HG03342 (cell line): Measurements from ENCODE around the gene SMAD2.

Experiments used
- ATAC-seq: cut with Tn5 transposase; IDR thresholded peaks from one replicate; pipeline ENCODE4 v1.9.1; 2021; ENCODE audit warnings: mild to moderate bottlenecking, moderate library complexity; ENCODE audit not compliant: unreplicated experiment

Gene SMAD2

DNA sequence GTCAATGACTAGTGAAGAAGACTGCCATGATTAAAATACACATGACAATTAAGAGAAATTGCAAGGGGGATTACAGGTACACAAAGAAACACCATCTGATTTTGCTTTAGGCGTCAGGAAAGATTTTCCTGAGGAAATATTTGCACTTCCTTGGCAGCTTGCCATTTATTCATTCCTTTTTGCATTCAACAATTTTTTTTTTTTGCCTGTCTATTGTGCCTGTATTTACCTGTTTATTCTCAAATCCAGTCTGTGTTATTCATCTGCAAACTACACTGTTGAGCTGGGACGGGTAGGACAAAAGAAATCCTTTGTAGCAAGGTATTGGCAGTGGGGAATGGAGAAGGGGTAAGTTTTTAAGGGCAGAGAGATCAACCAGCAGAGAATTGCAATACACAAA is 31.8 kb downstream of the SMAD2 start:
- no peak for ATAC-seq

DNA sequence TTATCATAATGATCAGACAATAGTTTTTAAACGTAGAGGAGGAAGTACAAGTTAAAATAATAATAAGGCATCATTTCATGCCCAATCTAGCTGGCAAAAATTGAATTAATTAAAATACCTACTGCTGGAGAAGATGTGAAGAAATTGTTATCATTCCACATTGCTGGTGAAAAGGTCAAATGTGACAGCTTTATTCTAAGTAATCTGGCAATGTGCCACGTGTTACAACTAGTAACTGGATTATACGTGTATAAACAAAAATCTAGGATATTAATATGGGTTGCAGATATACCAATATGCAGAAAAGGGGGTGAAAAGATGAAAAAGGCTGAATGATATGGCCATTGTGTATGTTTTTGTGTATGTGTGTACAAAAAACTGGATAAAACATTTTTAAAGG is 32.4 kb downstream of the SMAD2 start:
- no peak for ATAC-seq

GRCh38 chr18:47895565-47896250 is 34.8 kb downstream of the SMAD2 start:
- ATAC-seq = no peak

DNA sequence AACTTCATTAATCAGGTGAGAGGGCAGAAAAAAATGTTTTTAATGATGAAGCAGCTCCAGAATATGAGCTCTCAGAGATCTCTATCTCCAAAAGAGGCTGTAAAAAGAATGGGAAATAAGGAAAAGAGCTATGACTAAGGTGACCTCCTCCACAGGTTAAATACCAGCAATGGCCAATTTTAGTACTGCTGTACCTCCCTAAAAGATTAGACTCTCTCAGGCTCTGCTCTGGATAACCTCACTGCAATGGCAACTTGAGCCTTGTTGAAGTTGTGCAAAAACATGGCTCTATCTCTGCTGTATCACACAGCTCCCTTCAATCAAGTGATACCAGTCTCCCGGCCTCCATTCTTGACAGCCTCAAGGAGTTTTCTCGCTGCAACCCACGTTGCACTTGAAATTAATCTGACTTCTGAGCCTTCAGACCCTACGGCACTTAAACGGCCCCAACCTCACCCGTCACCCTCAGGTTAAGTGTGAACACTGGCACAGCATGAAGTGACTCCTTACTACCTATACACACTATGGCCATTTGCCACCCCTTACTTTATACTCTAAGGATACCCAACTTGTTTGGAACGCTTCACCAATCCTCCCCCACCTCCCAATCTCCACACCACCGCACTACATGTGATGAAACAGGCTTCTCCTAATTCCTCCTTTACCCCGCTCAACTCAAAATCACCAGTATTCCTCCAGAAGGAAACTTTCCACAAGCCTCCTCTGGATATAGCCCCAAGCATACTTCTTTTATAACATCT is 36.3 kb downstream of the SMAD2 start:
- ATAC-seq = no peak

DNA sequence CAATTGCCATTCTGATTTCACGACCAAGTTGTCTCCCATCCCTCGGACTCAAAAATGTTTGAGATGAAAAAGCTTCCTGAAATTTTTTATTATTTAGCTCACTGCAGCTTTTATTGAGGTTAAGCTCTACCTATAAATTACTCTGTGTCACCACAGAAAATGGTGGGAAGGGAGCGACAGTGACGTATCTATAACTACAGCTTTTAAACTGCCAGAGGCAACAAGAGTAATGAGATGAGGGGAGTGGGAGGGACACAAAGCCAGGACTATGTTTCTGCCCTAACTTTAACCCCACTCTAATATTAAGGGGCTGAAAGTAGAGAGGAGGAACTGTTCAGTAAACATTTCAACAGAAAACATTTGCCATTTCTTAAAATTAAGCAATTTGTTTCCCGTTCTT is 37.4 kb downstream of the SMAD2 start:
- ATAC-seq = no peak

DNA sequence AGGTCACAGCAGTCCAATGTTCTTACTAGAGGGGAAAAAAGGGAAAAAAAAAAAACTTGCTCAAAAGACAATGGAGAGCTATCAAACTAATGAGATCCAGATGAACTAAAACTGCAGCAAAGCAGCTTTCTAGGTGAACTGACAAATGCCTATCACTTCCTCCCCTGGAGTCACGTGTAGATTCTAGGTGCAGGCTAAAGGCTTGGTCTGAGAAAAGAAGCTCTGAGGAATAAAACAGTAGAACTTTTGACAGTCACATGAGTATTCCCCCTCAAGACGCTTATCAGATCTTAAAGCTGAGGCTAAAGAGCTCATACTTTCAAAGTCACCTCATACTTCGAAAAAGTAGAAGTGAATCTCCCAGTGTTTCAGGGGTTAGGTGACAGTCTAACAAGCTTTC is 42.3 kb downstream of the SMAD2 start:
- ATAC-seq = no peak

DNA sequence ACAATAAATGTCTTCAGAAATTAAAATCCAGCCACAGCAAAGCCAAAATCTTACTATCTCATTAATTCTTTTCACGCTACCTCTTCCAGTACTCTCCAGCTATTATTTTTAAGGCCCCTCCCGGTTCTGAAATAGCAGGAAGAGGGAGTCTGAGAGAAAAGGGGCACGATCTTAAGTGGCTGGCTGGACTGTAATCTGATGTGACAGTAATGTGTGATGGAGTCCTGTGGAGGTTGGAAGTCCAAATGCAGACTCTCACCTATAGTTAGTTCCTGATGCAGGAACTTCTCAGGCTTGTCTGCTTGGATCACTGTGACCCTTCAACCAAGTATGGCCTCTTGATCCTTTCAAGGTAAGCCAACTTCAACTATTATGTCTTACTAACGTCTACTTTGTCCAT is 43.2 kb downstream of the SMAD2 start:
- no peak for ATAC-seq

GRCh38 chr18:47883771-47884413 is 46.6 kb downstream of the SMAD2 start:
- ATAC-seq = no peak

- ATAC-seq = no peak
Observed at GRCh38 chr18:47882641-47883040, 47.8 kb downstream of the SMAD2 start.

DNA sequence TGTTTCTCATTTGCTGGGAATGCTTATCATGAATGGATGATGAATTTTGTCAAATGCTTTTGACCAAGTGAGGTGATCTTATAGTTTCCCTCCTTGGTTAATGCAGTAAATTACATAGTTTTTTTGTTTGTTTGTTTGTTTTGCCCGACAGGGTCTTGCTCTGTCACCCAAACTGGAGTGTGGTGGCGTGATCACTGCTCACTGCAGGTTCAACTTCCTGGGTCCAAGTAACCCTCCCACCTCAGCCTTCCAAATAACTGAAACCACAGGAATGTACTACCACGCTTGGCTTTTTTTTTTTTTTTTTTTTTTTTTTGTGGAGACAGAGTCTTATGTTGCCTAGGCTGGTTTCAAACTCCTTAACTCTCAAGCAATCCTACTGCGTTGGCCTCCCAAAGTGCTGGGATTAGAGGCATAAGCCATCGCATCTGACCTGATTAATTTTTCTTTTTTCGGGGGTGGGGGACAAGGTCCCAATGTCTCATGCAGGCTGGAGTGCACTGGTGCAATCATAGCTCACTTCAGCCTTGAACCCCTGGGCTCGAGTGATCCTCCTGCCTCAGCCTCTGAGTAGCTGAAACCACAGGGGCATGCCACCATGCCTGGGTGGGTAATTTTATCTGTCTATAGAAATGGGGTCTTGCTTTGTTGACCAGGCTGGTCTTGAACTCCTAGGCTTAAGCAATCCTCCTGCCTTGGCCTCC is 48.6 kb downstream of the SMAD2 start:
- no peak for ATAC-seq

DNA sequence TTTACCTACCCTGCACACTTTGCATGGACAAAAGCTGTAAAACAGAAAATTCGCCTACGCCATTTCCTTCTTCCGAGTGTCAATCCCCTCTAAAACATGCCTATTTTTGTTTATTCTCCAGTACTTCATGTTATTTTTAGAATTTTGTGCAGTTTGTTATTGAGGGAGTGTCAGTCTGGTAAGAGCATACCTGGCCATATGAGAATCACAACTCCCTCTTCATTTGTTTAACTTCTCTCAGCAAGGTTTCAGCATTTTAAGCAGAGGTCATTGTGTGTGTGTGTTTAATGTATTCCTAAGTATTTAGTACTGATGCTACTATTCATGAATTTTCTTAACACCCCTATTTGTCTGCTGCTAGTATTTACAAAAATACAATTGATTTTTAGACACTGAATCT is 49.4 kb downstream of the SMAD2 start:
- ATAC-seq = no peak

GRCh38 chr18:47877892-47878291 is 52.6 kb downstream of the SMAD2 start:
- ATAC-seq = no peak

GRCh38 chr18:47876813-47877212 is 53.6 kb downstream of the SMAD2 start:
- ATAC-seq = no peak

GRCh38 chr18:47873625-47874024 is 56.8 kb downstream of the SMAD2 start:
- ATAC-seq = no peak

- no peak for ATAC-seq
Observed at GRCh38 chr18:47872426-47872825, 58.0 kb downstream of the SMAD2 start.

- ATAC-seq = no peak
Observed at GRCh38 chr18:47871288-47871687, 59.2 kb downstream of the SMAD2 start.

- ATAC-seq = no peak
Observed at GRCh38 chr18:47870605-47871004, 59.9 kb downstream of the SMAD2 start.

- ATAC-seq = no peak
Observed at GRCh38 chr18:47868744-47869143, 61.7 kb downstream of the SMAD2 start.

DNA sequence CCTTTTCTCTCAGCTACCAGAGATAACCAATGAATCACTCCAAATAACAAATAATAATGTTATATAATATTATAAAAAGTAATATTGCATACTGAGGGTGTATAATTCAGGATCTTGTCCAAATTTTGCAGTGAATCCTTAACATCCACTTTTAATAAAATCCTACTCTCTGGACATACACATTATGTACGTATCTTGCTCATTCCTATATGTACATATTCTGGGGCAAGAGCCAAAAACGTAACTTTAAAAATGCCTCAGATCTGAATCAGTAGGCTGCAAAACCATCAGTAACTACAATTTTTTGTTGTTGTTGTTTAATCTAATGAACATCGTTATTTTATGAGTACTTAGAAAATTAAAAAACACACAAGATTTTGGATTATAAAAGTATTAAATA is 65.3 kb downstream of the SMAD2 start:
- ATAC-seq = no peak

DNA sequence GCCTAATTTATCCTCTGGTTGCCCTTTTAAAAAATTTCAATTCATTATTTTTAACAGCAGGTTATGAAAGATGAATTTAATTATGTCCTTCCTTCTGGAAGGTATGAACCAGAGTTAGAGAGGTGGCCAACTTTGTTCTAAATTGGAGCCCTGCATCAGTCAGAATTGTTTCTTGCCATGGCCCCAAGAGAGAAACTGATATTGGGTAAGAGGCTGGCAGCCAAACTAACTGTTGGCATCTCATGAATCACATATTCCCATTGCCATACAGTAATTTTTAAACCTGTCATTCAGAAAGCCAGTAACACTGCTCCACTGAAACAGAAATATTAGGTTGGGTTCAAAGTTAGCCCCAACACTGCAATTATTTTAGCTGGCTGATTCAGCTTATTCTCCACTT is 67.4 kb downstream of the SMAD2 start:
- ATAC-seq = no peak

DNA sequence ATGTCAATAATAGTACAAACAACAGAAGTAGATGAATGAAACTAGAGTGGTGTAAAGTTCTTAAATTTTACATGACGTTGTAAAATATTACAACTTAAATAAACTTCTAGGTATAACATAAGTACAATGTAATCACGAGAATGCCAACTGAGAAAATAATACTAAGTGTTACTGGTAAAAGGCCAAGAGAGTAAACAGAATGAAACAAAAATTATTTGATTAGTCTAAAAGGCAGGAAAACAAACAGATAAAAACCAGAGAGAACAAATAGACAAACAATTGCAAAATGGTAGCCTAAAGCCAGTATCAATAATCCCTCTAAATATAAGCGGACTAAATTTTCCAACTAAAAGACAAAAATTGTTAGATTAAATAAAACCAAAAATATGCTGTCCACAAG is 71.9 kb downstream of the SMAD2 start:
- no peak for ATAC-seq

DNA sequence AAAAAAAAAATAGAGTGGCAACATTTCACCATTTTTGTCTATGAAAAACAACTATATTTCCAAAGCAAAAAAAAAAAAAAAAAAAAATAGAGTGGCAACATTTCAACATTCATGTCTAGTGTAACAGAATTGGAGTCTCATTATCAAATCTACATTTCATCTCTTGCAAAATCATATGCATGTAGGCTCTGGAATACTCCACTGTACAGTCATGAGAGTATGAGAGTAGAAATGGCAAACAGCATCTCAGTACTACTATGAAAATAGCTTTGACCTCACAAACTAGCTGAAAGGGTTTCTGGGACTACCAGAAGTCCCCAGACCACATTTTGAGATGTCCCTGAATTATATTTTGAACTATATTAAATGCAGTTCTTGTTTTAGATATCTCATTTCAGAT is 82.8 kb downstream of the SMAD2 start:
- no peak for ATAC-seq
